Gastroesophageal sphincter (tissue), 3 donors: ENCODE data around the gene ANKRD18B.
"Not testable (repeated sequence)": the region's sequence is repeated elsewhere in the genome, so short reads cannot be mapped to it uniquely, and the experiment has no call there.

Source experiments
- POLR2AphosphoS5 ChIP-seq: sonication (generic); formaldehyde crosslinking; IDR thresholded peaks from one replicate; pipeline ENCODE4 v1.6.1; 2017; ENCODE audit warnings: antibody characterized with exemption
- TF ChIP-seq, protein P1 (sequence below), 4 experiments: fragments of 200-600 bp in 2 of 4; fragments of 450-650 bp in 2 of 4; sonication (generic) in 1 of 4; IDR thresholded peaks; one replicate each; pipeline ENCODE4 v1.5.1; 2017 to 2019; ENCODE audit warnings: antibody characterized with exemption in 4 of 4, mild to moderate bottlenecking in 2 of 4, moderate library complexity in 2 of 4

DNA sequence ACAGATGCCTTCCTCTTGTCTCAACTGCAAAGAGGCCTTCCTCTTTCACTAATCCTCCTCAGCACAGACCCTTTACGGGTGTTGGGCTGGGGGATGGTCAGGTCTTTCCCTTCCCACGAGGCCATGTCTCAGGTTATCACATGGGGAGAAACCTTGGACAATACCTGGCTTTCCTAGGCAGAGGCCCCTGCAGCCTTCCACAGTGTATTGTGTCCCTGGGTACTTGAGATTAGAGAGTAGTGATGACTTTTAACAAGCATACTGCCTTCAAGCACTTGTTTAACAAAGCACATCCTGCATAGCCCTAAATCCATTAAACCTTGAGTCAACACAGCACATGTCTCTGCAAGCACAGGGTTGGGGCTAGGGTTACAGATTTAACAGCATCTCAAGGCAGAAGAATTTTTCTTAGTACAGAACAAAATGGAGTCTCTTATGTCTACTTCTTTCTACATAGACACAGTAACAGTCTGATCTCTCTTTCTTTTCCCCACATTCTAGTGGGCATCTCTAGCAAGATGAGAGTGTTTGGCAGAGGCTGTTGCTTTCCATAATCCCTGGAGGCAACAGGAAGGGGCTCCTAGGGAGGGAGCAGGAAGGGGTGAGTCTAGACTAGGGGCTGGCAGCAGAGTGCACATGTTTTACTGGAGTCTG is 8.6 kb upstream of the ANKRD18B start:
- TF ChIP-seq, protein P1, sequence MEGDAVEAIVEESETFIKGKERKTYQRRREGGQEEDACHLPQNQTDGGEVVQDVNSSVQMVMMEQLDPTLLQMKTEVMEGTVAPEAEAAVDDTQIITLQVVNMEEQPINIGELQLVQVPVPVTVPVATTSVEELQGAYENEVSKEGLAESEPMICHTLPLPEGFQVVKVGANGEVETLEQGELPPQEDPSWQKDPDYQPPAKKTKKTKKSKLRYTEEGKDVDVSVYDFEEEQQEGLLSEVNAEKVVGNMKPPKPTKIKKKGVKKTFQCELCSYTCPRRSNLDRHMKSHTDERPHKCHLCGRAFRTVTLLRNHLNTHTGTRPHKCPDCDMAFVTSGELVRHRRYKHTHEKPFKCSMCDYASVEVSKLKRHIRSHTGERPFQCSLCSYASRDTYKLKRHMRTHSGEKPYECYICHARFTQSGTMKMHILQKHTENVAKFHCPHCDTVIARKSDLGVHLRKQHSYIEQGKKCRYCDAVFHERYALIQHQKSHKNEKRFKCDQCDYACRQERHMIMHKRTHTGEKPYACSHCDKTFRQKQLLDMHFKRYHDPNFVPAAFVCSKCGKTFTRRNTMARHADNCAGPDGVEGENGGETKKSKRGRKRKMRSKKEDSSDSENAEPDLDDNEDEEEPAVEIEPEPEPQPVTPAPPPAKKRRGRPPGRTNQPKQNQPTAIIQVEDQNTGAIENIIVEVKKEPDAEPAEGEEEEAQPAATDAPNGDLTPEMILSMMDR (IDR thresholded peaks at IDR 0.05): not testable (repeated sequence)
- TF ChIP-seq POLR2AphosphoS5: not testable (repeated sequence)
